HK-2 (cell line): ENCODE data around the gene SENP8.

Experiments
- DNase-seq: peaks from one replicate; pipeline ENCODE4 v3.0.0-alpha.2; 2018; ENCODE audit not compliant: unreplicated experiment

Gene SENP8

GRCh38 chr15:72175186-72176044 lies 57.2 kb downstream of the SENP8 start:
- no peak for DNase-seq

DNA sequence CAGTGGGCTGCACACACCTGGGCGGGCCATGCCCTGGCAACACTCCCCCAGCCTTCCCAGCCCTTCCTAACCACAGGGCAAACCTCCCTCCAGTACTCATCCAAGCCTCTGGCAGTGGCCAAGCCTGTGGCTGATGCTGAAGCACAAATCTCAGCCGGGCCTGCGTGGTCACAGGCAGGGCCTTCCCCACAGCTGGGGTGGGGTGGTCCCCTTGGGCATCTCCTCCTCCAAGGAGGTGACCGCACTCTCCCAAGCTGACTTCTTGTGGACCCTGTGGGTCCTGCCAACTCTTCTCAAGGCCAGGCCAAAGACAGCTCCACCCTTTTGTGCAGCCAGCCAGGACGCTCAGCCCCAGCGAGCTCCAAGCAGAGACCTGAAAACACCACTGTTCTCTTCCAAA lies 58.0 kb downstream of the SENP8 start:
- no peak for DNase-seq

DNA sequence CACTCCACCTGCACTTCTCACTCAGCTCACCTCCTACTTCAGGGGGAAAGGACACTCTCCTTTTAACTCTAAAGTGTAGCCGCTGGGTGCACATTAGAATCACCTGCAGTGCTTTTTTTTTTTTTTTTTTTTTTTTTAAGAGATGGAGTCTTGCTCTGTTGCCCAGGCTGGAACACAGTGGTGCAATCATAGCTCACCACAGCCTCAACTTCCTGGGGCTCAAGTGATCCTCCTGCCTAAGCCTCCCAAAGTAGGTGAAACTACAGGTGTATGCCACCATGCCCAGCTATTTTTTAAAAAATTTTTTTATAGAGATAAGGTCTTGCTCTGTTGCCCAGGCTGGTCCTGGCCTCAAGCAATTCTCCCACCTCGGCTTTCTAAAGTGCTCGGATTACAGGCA lies 58.5 kb downstream of the SENP8 start:
- no peak for DNase-seq

GRCh38 chr15:72178976-72179585 lies 60.9 kb downstream of the SENP8 start:
- no peak for DNase-seq

DNA sequence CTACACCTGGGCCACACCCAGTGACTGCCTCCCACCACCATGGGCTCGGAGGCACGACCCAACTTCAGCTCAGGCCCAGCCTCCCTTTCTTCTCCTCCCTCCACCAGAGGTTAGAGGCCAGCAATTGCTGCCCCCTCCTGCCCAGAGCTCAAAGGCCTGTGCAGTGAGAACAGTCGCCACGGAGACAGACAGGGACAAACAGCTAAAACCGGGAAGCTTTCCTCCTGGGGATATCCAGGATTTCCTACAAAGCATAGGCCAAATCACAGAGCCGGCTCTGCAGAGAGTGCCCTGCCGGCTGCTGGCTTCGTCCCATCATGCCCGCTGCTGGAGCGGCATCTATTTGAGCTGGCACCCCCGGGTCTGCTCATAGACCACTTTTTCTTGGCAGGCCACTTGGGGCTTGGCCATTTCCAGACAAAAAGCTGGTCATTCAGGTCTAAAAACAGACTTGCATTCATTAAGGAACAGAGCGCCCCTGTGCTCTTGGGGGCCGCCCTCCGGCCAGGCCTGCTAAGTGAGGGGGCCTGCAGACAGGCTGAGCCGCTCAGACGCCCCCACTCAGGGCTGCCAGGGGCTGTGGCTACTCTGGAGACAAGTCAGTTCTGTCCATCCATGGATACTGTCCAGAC lies 61.9 kb downstream of the SENP8 start:
- no peak for DNase-seq

- no peak for DNase-seq
These were observed 62.6 kb downstream of the SENP8 start for GRCh38 chr15:72180761-72181324.

GRCh38 chr15:72182244-72182643 lies 64.0 kb downstream of the SENP8 start:
- no peak for DNase-seq

DNA sequence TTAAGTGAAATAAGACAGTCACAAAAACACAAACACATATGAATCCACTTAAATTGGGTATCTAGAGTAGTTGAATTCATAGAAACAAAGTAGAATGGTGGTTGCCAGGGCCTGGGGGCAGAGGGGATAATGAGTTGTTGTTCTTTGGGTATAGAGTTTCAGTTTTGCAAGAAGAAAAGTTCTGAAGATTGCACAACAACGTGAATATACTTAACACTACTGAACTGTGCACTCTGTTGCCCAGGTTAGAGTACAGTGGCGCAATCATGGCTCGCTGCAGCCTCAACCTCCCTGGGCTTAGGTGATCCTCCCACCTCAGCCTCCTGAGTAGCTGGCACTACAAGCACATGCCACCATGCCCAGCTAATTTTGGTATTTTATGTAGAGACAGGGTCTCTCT lies 64.5 kb downstream of the SENP8 start:
- DNase-seq = no peak

DNA sequence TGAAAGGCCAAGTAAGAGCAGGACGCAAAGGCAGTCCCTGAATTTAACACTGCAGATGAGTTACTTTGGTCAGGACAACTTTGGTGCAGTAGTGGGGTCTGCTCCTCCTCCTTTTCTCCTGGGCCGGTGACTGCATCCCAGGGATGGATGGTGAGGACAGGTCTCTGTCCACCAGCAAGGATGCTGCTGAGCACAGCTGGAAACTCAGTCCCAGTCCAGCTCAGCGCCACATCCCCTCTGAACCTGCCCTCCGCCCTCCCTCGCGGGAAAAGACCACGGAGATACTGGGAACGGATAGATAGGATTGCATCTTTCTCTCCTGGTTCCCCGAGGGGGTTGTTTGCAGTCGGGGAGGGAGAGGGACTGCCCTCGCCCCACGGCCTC lies 65.6 kb downstream of the SENP8 start:
- no peak for DNase-seq

DNA sequence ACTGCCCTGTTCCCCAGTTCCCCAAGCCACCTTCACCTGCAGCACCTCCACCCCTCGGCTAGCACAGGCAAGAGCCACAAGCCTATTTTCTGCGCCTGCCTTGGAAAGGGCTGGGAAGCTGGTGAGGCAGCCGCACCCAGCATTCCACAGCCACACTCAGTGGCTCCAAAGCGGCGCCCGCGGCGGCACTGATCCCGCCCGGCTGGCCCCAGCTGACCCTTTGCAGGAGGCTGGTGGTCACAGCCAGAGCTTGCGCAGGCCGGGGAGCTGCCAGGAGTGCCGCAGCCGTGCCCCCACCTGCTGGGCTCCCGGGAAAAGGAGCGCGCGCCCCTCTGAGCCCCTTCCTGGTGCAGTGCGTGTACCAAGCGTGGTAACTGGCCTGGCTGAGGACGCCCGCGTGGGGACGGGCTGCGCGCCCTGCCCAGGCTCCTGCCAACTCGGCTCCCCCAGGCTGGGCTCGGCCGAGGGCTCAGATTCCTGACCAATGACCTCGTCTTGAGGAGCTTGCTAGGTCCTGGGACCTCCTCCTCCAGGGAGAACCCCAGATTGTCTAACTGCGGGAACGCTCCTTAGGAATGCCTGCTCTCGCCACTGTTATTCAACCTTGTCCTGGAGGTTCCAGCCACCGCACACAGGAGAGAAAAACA lies 66.1 kb downstream of the SENP8 start:
- DNase-seq = peak; percentile 69

DNA sequence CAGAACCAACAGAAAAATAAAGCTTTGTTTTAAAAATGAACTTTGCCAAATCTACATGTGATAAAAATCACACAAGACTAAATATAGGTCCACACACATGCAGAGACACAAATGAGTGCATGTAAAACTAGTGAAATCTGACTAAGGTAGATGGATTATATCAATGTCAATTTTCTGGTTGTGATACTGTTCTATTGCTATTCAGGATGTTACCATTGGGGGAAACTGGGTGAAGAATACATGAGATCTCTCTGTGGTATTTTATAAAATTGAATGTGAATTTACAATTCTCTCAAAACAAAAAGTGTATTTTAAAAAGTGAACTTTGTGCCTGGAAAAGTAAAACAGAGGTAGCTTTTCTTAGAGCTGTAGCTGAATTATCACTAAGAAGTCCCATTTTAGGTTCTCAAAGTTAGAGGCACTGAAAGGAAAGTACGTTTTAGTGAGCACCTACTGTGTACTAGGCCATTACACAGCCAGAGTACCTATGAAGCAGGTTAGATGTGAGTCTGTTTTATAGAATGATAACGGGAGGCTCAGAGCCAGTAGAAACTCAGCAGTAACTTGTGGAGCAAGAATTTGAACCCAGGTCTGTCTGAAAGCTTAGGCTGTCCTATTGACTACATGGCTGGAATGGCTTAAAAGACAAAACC lies 71.2 kb downstream of the SENP8 start:
- no peak for DNase-seq

- DNase-seq = no peak
These were observed 74.2 kb downstream of the SENP8 start for GRCh38 chr15:72192416-72192815.
